ENCODE results near the gene C12orf43. TPM values are rescaled to one million over a fixed set of nuclear protein-coding genes. Genes with fewer than 3 reads are reported as not detected.

The C12orf43 gene
- total RNA-seq, 1 experiment from 2014 or later = 22.1 TPM

DNA sequence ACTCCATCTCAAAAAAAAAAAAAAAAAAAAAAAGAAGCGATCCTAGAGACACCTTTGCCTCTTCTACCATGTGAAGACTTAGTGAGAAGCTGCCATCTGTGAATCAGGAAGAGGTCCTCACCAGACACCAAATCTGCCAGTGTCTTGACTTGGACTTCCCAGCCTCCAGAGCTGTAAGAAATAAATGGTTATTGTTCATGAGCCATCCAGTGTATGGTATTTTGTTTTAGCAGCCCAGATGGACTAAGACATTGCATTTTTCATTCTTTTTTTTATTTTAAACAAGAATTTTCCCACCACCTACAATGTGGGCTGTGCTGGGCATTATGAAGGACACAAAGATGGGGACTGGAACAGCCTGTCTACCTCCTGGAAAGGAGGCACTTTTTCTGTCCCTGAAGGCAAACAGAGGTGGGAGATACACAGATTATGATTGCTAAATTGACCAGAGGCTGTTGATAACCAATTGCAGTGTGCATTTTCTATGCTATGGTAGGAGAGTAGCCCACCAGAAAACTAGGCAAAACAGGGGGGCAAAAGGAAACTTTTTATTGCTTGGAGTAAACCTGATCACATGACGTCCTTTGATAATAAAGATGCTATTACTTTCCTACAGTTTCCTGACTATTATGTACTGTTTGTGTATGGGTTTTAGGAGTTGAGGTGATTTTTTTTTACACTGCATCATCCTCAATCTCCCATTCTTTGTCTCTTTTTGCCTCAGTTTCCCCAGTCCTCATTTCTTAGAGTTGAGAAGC, 2.8 kb upstream of the C12orf43 start:
- H3K36me3 Mint-ChIP-seq (ENCODE audit: insufficient read depth, unreplicated experiment) = peaks cover 17% of the 10 kb centered on the region
- DNase-seq = no peak
- no peaks in the 10 kb centered on the region for H3K27me3 ChIP-seq (replicated peaks; ENCODE audit: control insufficient read depth, insufficient read depth, low read length)
- H3K9me3 Mint-ChIP-seq (ENCODE audit: unreplicated experiment) = no peaks in the 10 kb centered on the region
- no peak overlapping the region for H3K27ac Mint-ChIP-seq (ENCODE audit: unreplicated experiment)
- POLR2A ChIA-PET = interaction anchor here (0.6 kb wide), 1 partner anchor 16 kb away, joined by 4 read pairs; no protein-coding TSS in a partner anchor
- H3K4me1 ChIP-seq = peaks cover 12% of the 10 kb centered on the region
- no peak overlapping the region for H3K4me3 Mint-ChIP-seq (ENCODE audit: unreplicated experiment)
- H3K36me3 ChIP-seq (ENCODE audit: control insufficient read depth, insufficient read depth, low read length) = no peaks in the 10 kb centered on the region
- no peaks in the 10 kb centered on the region for H3K27me3 Mint-ChIP-seq (ENCODE audit: insufficient read depth, unreplicated experiment)
- CTCF ChIA-PET = no interaction called here
- BruUV-seq (replicated peaks) = no TSS peak
- H3K4me3 ChIP-seq (ENCODE audit: low read depth, low read length) = no peak overlapping the region
- no peaks in the 10 kb centered on the region for H3K9me3 ChIP-seq
- intact Hi-C loops (cut with micrococcal nuclease; ENCODE audit: unreplicated experiment) = no loop called here
- H3K4me1 Mint-ChIP-seq (ENCODE audit: low read depth, unreplicated experiment) = no peaks in the 10 kb centered on the region
- TF ChIP-seq, protein P1, sequence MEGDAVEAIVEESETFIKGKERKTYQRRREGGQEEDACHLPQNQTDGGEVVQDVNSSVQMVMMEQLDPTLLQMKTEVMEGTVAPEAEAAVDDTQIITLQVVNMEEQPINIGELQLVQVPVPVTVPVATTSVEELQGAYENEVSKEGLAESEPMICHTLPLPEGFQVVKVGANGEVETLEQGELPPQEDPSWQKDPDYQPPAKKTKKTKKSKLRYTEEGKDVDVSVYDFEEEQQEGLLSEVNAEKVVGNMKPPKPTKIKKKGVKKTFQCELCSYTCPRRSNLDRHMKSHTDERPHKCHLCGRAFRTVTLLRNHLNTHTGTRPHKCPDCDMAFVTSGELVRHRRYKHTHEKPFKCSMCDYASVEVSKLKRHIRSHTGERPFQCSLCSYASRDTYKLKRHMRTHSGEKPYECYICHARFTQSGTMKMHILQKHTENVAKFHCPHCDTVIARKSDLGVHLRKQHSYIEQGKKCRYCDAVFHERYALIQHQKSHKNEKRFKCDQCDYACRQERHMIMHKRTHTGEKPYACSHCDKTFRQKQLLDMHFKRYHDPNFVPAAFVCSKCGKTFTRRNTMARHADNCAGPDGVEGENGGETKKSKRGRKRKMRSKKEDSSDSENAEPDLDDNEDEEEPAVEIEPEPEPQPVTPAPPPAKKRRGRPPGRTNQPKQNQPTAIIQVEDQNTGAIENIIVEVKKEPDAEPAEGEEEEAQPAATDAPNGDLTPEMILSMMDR (IDR thresholded peaks at IDR 0.05; ENCODE audit: insufficient read depth in 1 of 2, low read depth in 1 of 2, low read length in 1 of 2, severe bottlenecking in 1 of 2, unreplicated experiment in 1 of 2) = no peak

DNA sequence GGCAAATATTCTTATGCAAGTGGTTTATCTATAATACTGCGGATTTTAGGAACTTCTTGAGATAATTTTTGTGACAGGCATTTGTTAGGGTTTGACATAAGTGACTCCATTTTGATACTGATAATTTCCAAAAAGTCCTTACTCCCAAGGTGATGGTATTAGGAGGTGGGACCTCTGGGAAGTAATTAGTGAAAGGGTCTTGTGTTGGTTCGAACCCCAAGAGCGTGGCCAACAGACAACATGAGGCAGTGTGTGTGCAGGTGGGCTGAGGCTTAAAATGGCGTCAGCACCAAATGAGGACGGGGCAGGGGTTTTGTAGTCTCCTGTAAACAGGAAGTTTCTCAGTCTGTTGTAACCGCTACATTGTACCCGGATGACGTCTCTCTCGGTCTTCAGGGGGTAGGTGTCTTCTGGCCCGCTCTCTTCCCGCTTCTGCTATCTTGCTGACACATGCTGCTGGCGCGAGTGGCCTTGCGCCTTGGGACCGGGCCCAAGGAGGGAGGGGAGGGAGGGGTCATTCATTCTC, 1.7 kb upstream of the C12orf43 start:
- Mint-ChIP-seq H3K27me3 (ENCODE audit: insufficient read depth, unreplicated experiment) (no peaks in the 10 kb centered on the region), H3K4me3 (ENCODE audit: unreplicated experiment) (no peak overlapping the region), H3K4me1 (ENCODE audit: low read depth, unreplicated experiment) (no peaks in the 10 kb centered on the region), H3K36me3 (ENCODE audit: insufficient read depth, unreplicated experiment) (peaks cover 22% of the 10 kb centered on the region), H3K9me3 (ENCODE audit: unreplicated experiment) (no peaks in the 10 kb centered on the region), H3K27ac (ENCODE audit: unreplicated experiment) (no peak overlapping the region)
- no peak for DNase-seq
- POLR2A ChIA-PET = no interaction called here
- no TSS peak for BruUV-seq (replicated peaks)
- Histone ChIP-seq H3K4me1 (peaks cover 7% of the 10 kb centered on the region; the same call in 1 of the 2 replicates), H3K27me3 (replicated peaks; ENCODE audit: control insufficient read depth, insufficient read depth, low read length) (no peaks in the 10 kb centered on the region), H3K36me3 (ENCODE audit: control insufficient read depth, insufficient read depth, low read length) (peaks cover 1% of the 10 kb centered on the region; the same call in 1 of the 2 replicates), H3K9me3 (no peaks in the 10 kb centered on the region), H3K4me3 (ENCODE audit: low read depth, low read length) (no peak overlapping the region)
- TF ChIP-seq, protein P1 (IDR thresholded peaks at IDR 0.05; ENCODE audit: insufficient read depth in 1 of 2, low read depth in 1 of 2, low read length in 1 of 2, severe bottlenecking in 1 of 2, unreplicated experiment in 1 of 2) = no peak
- CTCF ChIA-PET = no interaction called here
- intact Hi-C loops (cut with micrococcal nuclease; ENCODE audit: unreplicated experiment) = no loop called here

GRCh38 chr12:121013715-121014114, 2.6 kb downstream of the C12orf43 start:
- H3K27me3 Mint-ChIP-seq (ENCODE audit: insufficient read depth, unreplicated experiment) = no peaks in the 10 kb centered on the region
- H3K9me3 Mint-ChIP-seq (ENCODE audit: unreplicated experiment) = no peaks in the 10 kb centered on the region
- TF ChIP-seq, protein P1 (IDR thresholded peaks at IDR 0.05; ENCODE audit: insufficient read depth in 1 of 2, low read depth in 1 of 2, low read length in 1 of 2, severe bottlenecking in 1 of 2, unreplicated experiment in 1 of 2) = no peak
- CTCF ChIA-PET = interaction anchor here (0.6 kb wide), 1 partner anchor 548 kb away, joined by 4 read pairs; no protein-coding TSS in a partner anchor
- H3K4me1 Mint-ChIP-seq (ENCODE audit: low read depth, unreplicated experiment) = no peaks in the 10 kb centered on the region
- H3K4me1 ChIP-seq = peaks cover 7% of the 10 kb centered on the region; the same call in 1 of the 2 replicates
- no peaks in the 10 kb centered on the region for H3K9me3 ChIP-seq
- no peak overlapping the region for H3K4me3 Mint-ChIP-seq (ENCODE audit: unreplicated experiment)
- H3K27me3 ChIP-seq (replicated peaks; ENCODE audit: control insufficient read depth, insufficient read depth, low read length) = no peaks in the 10 kb centered on the region
- H3K27ac Mint-ChIP-seq (ENCODE audit: unreplicated experiment) = no peak overlapping the region
- peaks cover 41% of the 10 kb centered on the region for H3K36me3 Mint-ChIP-seq (ENCODE audit: insufficient read depth, unreplicated experiment)
- H3K4me3 ChIP-seq (ENCODE audit: low read depth, low read length) = no peak overlapping the region
- peaks cover 1% of the 10 kb centered on the region; the same call in 1 of the 2 replicates for H3K36me3 ChIP-seq (ENCODE audit: control insufficient read depth, insufficient read depth, low read length)
- DNase-seq = no peak
- BruUV-seq (replicated peaks) = no TSS peak
- POLR2A ChIA-PET = no interaction called here
- intact Hi-C loops (cut with micrococcal nuclease; ENCODE audit: unreplicated experiment) = no loop called here

Data from Caco-2 (cell line).